ENCODE measurements around the gene PCAT7. TPM values are rescaled to one million over a fixed set of nuclear protein-coding genes. Genes with fewer than 3 reads are reported as not detected.

The PCAT7 gene
- polyA plus RNA-seq, 1 of the 3 experiments (the other 2 are of a cell fraction), result not detected

DNA sequence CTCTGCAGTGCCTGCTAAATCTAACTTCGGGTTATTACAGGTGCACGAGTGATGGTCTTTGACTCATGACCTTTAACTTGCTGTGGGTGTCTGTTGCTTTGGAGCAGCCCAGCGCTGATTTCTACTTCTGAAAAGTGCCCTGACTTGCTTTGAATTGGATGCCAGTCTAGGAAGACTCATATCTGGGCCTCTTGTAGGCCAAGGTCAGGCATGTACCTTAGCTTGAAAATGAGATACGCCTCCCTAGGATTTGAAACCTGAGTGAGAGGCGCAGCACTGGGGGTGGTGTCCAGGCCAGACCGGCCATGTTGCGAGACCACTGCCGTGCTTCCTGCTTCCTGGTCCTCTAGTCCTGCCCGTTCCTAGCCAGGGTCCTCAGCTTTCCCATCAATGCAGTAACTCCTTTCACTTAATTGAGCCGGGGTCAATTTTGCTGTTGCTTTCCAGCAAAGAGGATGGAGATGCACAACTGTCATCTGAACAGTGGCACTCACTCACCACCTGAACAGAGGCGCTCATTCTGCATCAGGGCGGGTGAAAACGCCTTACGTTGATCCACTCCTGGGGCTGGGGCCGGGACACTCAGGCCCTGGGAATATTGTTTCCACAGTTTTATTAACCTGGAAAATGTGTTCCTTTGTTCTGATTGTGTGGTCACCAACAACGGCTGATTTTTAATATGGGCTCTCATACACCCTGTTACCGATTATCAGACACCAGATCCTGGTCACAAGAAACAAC, 14.3 kb downstream of the PCAT7 start:
- no peaks in the 10 kb centered on the region; the same call in 1 of the 2 replicates for H3K27me3 ChIP-seq (ENCODE audit: insufficient read depth)
- no peaks in the 10 kb centered on the region; a peak in 1 of 4 replicates for H3K4me1 ChIP-seq (ENCODE audit: control insufficient read depth in 1 of 2, insufficient read depth in 2 of 2, low read depth in 1 of 2, low read length in 1 of 2)
- no peaks in the 10 kb centered on the region for H3F3A ChIP-seq (replicated peaks; ENCODE audit: insufficient read depth)
- no peak overlapping the region for H3K4me2 ChIP-seq
- no peaks in the 10 kb centered on the region for H3K9me3 ChIP-seq
- no peaks in the 10 kb centered on the region for H3K79me2 ChIP-seq (ENCODE audit: insufficient read depth)
- H3K4me3 ChIP-seq (ENCODE audit: low read depth in 2 of 2, low read length in 1 of 2), result no peak overlapping the region
- TF ChIP-seq FOSL2 (IDR thresholded peaks at IDR 0.05; ENCODE audit: borderline replicate concordance, low read depth) (no peak), GATA2 (CRISPR knock-in tag; IDR thresholded peaks at IDR 0.05) (no peak), RAD21 (IDR thresholded peaks at IDR 0.05; ENCODE audit: low read length) (no peak), EP300 (IDR thresholded peaks at IDR 0.05; ENCODE audit: borderline replicate concordance in 1 of 2, low read depth in 1 of 2, low read length in 1 of 2) (no peak), SIN3A (IDR thresholded peaks at IDR 0.05; ENCODE audit: borderline replicate concordance, low read depth, low read length) (no peak), RFX5 (IDR thresholded peaks at IDR 0.05; ENCODE audit: low read length) (no peak), NRF1 (IDR thresholded peaks at IDR 0.05; ENCODE audit: low read depth, low read length) (no peak), FOXM1 (IDR thresholded peaks at IDR 0.05; ENCODE audit: low read depth) (no peak), ELF1 (IDR thresholded peaks at IDR 0.05) (no peak), TAF1 (IDR thresholded peaks at IDR 0.05; ENCODE audit: borderline replicate concordance, low read depth, low read length) (no peak), YY1 (IDR thresholded peaks at IDR 0.05; ENCODE audit: low read depth) (no peak), NFIC (IDR thresholded peaks at IDR 0.05; ENCODE audit: borderline replicate concordance) (no peak), SMC3 (IDR thresholded peaks at IDR 0.05; ENCODE audit: low read depth, low read length) (no peak), MEF2A (IDR thresholded peaks at IDR 0.05; ENCODE audit: borderline replicate concordance, low read depth) (no peak), MXI1 (IDR thresholded peaks at IDR 0.05; ENCODE audit: low read depth, low read length) (no peak)
- TF ChIP-seq, protein P1, sequence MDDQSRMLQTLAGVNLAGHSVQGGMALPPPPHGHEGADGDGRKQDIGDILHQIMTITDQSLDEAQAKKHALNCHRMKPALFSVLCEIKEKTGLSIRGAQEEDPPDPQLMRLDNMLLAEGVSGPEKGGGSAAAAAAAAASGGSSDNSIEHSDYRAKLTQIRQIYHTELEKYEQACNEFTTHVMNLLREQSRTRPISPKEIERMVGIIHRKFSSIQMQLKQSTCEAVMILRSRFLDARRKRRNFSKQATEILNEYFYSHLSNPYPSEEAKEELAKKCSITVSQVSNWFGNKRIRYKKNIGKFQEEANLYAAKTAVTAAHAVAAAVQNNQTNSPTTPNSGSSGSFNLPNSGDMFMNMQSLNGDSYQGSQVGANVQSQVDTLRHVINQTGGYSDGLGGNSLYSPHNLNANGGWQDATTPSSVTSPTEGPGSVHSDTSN (IDR thresholded peaks at IDR 0.05), result no peak
- TF ChIP-seq, protein P2, sequence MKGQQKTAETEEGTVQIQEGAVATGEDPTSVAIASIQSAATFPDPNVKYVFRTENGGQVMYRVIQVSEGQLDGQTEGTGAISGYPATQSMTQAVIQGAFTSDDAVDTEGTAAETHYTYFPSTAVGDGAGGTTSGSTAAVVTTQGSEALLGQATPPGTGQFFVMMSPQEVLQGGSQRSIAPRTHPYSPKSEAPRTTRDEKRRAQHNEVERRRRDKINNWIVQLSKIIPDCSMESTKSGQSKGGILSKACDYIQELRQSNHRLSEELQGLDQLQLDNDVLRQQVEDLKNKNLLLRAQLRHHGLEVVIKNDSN (IDR thresholded peaks at IDR 0.05; ENCODE audit: borderline replicate concordance, low read depth), result no peak
- TF ChIP-seq, protein P3, sequence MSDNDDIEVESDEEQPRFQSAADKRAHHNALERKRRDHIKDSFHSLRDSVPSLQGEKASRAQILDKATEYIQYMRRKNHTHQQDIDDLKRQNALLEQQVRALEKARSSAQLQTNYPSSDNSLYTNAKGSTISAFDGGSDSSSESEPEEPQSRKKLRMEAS (IDR thresholded peaks at IDR 0.05; ENCODE audit: low read depth), result no peak
- TF ChIP-seq, protein P4, sequence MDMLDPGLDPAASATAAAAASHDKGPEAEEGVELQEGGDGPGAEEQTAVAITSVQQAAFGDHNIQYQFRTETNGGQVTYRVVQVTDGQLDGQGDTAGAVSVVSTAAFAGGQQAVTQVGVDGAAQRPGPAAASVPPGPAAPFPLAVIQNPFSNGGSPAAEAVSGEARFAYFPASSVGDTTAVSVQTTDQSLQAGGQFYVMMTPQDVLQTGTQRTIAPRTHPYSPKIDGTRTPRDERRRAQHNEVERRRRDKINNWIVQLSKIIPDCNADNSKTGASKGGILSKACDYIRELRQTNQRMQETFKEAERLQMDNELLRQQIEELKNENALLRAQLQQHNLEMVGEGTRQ (IDR thresholded peaks at IDR 0.05; ENCODE audit: borderline replicate concordance, low read depth, low read length), result no peak
- TF ChIP-seq, protein P5, sequence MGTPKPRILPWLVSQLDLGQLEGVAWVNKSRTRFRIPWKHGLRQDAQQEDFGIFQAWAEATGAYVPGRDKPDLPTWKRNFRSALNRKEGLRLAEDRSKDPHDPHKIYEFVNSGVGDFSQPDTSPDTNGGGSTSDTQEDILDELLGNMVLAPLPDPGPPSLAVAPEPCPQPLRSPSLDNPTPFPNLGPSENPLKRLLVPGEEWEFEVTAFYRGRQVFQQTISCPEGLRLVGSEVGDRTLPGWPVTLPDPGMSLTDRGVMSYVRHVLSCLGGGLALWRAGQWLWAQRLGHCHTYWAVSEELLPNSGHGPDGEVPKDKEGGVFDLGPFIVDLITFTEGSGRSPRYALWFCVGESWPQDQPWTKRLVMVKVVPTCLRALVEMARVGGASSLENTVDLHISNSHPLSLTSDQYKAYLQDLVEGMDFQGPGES (IDR thresholded peaks at IDR 0.05; ENCODE audit: low read depth, low read length), result no peak
- CTCF ChIA-PET, result interaction anchor here (0.6 to 1.6 kb wide), 3 partner anchors 10 to 166 kb away, joined by 3 read pairs; no protein-coding TSS in a partner anchor
- no peak for DNase-seq
- H3K36me3 ChIP-seq (replicated peaks in 1 of 2; ENCODE audit: control insufficient read depth in 1 of 2, insufficient read depth in 2 of 2, low read length in 1 of 2), result no peaks in the 10 kb centered on the region
- no peak overlapping the region for H2AFZ ChIP-seq (ENCODE audit: low read depth)
- H3K9me2 ChIP-seq, result no peaks in the 10 kb centered on the region
- no peak overlapping the region for H3K9ac ChIP-seq
- H4K20me1 ChIP-seq (ENCODE audit: insufficient read depth), result no peaks in the 10 kb centered on the region
- POLR2A ChIA-PET, result no interaction called here
- 65% methylated on average over 13 of the region's 17 CpGs for WGBS (ENCODE audit: low lambda C conversion rate)
- H3K27ac ChIP-seq (ENCODE audit: low read depth in 2 of 2, low read length in 1 of 2), result no peak overlapping the region
